Thyroid gland (tissue), 4 donors: ENCODE measurements around the gene GTPBP4. TPM values are rescaled to one million over a fixed set of nuclear protein-coding genes. Genes with fewer than 3 reads are reported as not detected.

Experiments used
- DNase-seq, 2 donors: peaks; one replicate each; pipeline ENCODE4 v3.0.0-alpha.2; 2019
- H3K27ac ChIP-seq, 3 donors: fragments of 200-600 bp; sonication (generic); 1 replicate in 2 of 3; 2 replicates in 1 of 3; pipeline ENCODE4 v1.5.1; 2016 to 2019; ENCODE audit warnings: mild to moderate bottlenecking in 1 of 3, moderate library complexity in 1 of 3
- H3K27me3 ChIP-seq: fragments of 200-600 bp; sonication (generic); one replicate; pipeline ENCODE4 v1.5.1; 2019
- H3K36me3 ChIP-seq, 2 donors: fragments of 200-600 bp; sonication (generic); one replicate each; pipeline ENCODE4 v1.5.1; 2016 to 2019
- H3K4me1 ChIP-seq, 2 donors: fragments of 200-600 bp; sonication (generic); one replicate each; pipeline ENCODE4 v1.5.1; 2017 to 2019
- H3K4me3 ChIP-seq, 3 donors: fragments of 200-600 bp; sonication (generic); replicated peaks in 1 of 3; 1 replicate in 2 of 3; 2 replicates in 1 of 3; pipeline ENCODE4 v1.5.1; 2016; ENCODE audit warnings: mild to moderate bottlenecking in 1 of 3
- H3K9me3 ChIP-seq: fragments of 200-600 bp; sonication (generic); one replicate; pipeline ENCODE4 v1.5.1; 2017
- CTCF ChIP-seq, 6 experiments: fragments of 200-600 bp in 3 of 6; fragments of 450-650 bp in 3 of 6; sonication (generic) in 3 of 6; IDR thresholded peaks; one replicate each; pipeline ENCODE4 v1.5.1; 2016 to 2019; ENCODE audit warnings: antibody characterized with exemption in 6 of 6, mild to moderate bottlenecking in 2 of 6, inconsistent platforms in 1 of 6, moderate library complexity in 1 of 6
- POLR2A ChIP-seq, 2 donors: fragments of 450-650 bp; IDR thresholded peaks; one replicate each; pipeline ENCODE4 v1.6.1; 2017; ENCODE audit warnings: antibody characterized with exemption in 2 of 2, mild to moderate bottlenecking in 2 of 2, moderate library complexity in 1 of 2
- WGBS, 2 donors: methylation state at CpG; one replicate each; pipeline ENCODE4 v1.1.5; 2017; 5-methylcytosine and 5-hydroxymethylcytosine counted together
- intact Hi-C: fragments of 100-400 bp; cut with DNase I; formaldehyde crosslinking; loops from one replicate; pipeline ENCODE4 v1.15.1; 2023
- total RNA-seq, 4 donors: library from RNA; depleted of rRNA; stranded (reverse); fragments of >200 nt; gene quantifications; one replicate each; pipeline ENCODE4 v1.2.3, GENCODE V29; 2016

The GTPBP4 gene
- total RNA-seq, 4 donors from 2014 or later, result 12.0 to 24.6 (median 19.8) TPM

- Histone ChIP-seq H3K9me3 (no peaks in the 10 kb centered on the region), H3K4me1 (peaks cover 47 to 58% of the 10 kb centered on the region in 2 donors), H3K27ac (peak overlapping the region; percentile 69 to 85 (median 72)), H3K27me3 (no peaks in the 10 kb centered on the region), H3K36me3 (no peaks in the 10 kb centered on the region), H3K4me3 (no peak overlapping the region)
- TF ChIP-seq POLR2A (IDR thresholded peaks at IDR 0.05) (no peak), CTCF (IDR thresholded peaks at IDR 0.05) (no peak)
- 9 to 18% methylated on average over 14 of the region's 14 CpGs for WGBS, 2 donors
- intact Hi-C loops, result no loop called here
- peak; percentile 68 to 72 for DNase-seq
These were observed 17.7 kb upstream of the GTPBP4 start for GRCh38 chr10:970311-971149.

- DNase-seq, result no peak
- Histone ChIP-seq H3K36me3 (no peaks in the 10 kb centered on the region), H3K27ac (peak overlapping the region; percentile 61 to 85 (median 69)), H3K9me3 (no peaks in the 10 kb centered on the region), H3K4me1 (peaks cover 47 to 58% of the 10 kb centered on the region in 2 donors), H3K27me3 (no peaks in the 10 kb centered on the region), H3K4me3 (no peak overlapping the region)
- whole genome bisulfite sequencing, 2 donors, result 62 to 77% methylated on average over 4 of the region's 4 CpGs
- no peak for TF ChIP-seq CTCF (IDR thresholded peaks at IDR 0.05)
- no peak for TF ChIP-seq POLR2A (IDR thresholded peaks at IDR 0.05)
- intact Hi-C loops, result no loop called here
These were observed 17.1 kb upstream of the GTPBP4 start for GRCh38 chr10:971150-971542.

- H3K27me3 ChIP-seq, result no peaks in the 10 kb centered on the region
- peaks cover 47 to 58% of the 10 kb centered on the region in 2 donors for H3K4me1 ChIP-seq
- intact Hi-C loops, result no loop called here
- WGBS, 2 donors, result 81 to 82% methylated on average over 12 of the region's 12 CpGs
- no peak for TF ChIP-seq CTCF (IDR thresholded peaks at IDR 0.05)
- TF ChIP-seq POLR2A (IDR thresholded peaks at IDR 0.05), result no peak
- peak overlapping the region; percentile 61 to 85 (median 69) for H3K27ac ChIP-seq
- H3K36me3 ChIP-seq, result no peaks in the 10 kb centered on the region
- peak; percentile 17 to 33 for DNase-seq
- H3K4me3 ChIP-seq, result no peak overlapping the region
- H3K9me3 ChIP-seq, result no peaks in the 10 kb centered on the region
These were observed 16.6 kb upstream of the GTPBP4 start for GRCh38 chr10:971613-972012.

GRCh38 chr10:972763-973162 lies 15.5 kb upstream of the GTPBP4 start:
- TF ChIP-seq POLR2A (IDR thresholded peaks at IDR 0.05) (peak in 1 of 2 donors; percentile 9), CTCF (IDR thresholded peaks at IDR 0.05) (no peak)
- no peaks in the 10 kb centered on the region for H3K9me3 ChIP-seq
- H3K27me3 ChIP-seq, result no peaks in the 10 kb centered on the region
- DNase-seq, result peak; percentile 13 to 53
- H3K4me3 ChIP-seq, result no peak overlapping the region
- peak overlapping the region in 1 of 3 donors; percentile 69 for H3K27ac ChIP-seq
- intact Hi-C loops, result no loop called here
- WGBS, 2 donors, result 60 to 81% methylated on average over 8 of the region's 8 CpGs
- H3K4me1 ChIP-seq, result peaks cover 47 to 58% of the 10 kb centered on the region in 2 donors
- no peaks in the 10 kb centered on the region for H3K36me3 ChIP-seq
